ENCODE results near the gene PFDN5. TPM values are rescaled to one million over a fixed set of nuclear protein-coding genes. Genes with fewer than 3 reads are reported as not detected.

Gene PFDN5
- total and polyA plus RNA-seq, 2 experiments from 2014 or later = 199 to 567 TPM

DNA sequence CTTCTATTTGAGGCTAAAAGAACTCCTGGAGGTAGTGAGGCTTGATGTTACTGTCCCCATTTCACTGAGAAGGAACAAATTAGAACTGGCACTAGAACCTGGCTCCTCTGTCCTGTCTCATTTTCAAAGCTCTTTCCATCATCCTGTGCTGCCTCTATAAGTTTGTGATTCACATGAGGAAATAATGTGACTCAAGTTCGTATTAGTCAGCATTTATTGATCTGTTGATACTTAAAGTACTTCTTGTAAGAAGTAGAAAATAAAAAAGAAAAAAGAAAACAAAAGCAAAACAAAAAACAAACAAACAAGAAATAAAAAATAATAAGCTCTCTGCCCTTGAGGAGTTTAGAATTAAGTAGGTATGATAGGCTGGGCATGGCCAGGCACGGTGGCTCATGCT is 29.6 kb upstream of the PFDN5 start:
- Mint-ChIP-seq H3K27ac (no peak overlapping the region), H3K36me3 (ENCODE audit: low read depth) (peaks cover 20% of the 10 kb centered on the region), H3K9me3 (no peaks in the 10 kb centered on the region), H3K4me1 (peaks cover 23% of the 10 kb centered on the region), H3K4me3 (no peak overlapping the region), H3K27me3 (ENCODE audit: insufficient read depth, low read depth, poor library complexity) (peaks cover 20% of the 10 kb centered on the region)
- peaks cover 12% of the 10 kb centered on the region for H3K4me1 ChIP-seq (ENCODE audit: insufficient read depth)
- H3K4me2 ChIP-seq = no peak overlapping the region
- TF ChIP-seq ZNF114 (CRISPR knock-in tag; IDR thresholded peaks at IDR 0.05) (no peak), EZH2 (IDR thresholded peaks at IDR 0.05; ENCODE audit: low read depth, unreplicated experiment) (no peak), CREB1 (CRISPR knock-in tag; IDR thresholded peaks at IDR 0.05; ENCODE audit: low read depth) (no peak), ZNF331 (CRISPR knock-in tag; IDR thresholded peaks at IDR 0.05; ENCODE audit: low read depth) (no peak), NANOG (IDR thresholded peaks at IDR 0.05; ENCODE audit: borderline replicate concordance) (no peak)
- TF ChIP-seq, protein P1, sequence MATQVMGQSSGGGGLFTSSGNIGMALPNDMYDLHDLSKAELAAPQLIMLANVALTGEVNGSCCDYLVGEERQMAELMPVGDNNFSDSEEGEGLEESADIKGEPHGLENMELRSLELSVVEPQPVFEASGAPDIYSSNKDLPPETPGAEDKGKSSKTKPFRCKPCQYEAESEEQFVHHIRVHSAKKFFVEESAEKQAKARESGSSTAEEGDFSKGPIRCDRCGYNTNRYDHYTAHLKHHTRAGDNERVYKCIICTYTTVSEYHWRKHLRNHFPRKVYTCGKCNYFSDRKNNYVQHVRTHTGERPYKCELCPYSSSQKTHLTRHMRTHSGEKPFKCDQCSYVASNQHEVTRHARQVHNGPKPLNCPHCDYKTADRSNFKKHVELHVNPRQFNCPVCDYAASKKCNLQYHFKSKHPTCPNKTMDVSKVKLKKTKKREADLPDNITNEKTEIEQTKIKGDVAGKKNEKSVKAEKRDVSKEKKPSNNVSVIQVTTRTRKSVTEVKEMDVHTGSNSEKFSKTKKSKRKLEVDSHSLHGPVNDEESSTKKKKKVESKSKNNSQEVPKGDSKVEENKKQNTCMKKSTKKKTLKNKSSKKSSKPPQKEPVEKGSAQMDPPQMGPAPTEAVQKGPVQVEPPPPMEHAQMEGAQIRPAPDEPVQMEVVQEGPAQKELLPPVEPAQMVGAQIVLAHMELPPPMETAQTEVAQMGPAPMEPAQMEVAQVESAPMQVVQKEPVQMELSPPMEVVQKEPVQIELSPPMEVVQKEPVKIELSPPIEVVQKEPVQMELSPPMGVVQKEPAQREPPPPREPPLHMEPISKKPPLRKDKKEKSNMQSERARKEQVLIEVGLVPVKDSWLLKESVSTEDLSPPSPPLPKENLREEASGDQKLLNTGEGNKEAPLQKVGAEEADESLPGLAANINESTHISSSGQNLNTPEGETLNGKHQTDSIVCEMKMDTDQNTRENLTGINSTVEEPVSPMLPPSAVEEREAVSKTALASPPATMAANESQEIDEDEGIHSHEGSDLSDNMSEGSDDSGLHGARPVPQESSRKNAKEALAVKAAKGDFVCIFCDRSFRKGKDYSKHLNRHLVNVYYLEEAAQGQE (IDR thresholded peaks at IDR 0.05; ENCODE audit: unreplicated experiment) = no peak
- TF ChIP-seq, protein P2, sequence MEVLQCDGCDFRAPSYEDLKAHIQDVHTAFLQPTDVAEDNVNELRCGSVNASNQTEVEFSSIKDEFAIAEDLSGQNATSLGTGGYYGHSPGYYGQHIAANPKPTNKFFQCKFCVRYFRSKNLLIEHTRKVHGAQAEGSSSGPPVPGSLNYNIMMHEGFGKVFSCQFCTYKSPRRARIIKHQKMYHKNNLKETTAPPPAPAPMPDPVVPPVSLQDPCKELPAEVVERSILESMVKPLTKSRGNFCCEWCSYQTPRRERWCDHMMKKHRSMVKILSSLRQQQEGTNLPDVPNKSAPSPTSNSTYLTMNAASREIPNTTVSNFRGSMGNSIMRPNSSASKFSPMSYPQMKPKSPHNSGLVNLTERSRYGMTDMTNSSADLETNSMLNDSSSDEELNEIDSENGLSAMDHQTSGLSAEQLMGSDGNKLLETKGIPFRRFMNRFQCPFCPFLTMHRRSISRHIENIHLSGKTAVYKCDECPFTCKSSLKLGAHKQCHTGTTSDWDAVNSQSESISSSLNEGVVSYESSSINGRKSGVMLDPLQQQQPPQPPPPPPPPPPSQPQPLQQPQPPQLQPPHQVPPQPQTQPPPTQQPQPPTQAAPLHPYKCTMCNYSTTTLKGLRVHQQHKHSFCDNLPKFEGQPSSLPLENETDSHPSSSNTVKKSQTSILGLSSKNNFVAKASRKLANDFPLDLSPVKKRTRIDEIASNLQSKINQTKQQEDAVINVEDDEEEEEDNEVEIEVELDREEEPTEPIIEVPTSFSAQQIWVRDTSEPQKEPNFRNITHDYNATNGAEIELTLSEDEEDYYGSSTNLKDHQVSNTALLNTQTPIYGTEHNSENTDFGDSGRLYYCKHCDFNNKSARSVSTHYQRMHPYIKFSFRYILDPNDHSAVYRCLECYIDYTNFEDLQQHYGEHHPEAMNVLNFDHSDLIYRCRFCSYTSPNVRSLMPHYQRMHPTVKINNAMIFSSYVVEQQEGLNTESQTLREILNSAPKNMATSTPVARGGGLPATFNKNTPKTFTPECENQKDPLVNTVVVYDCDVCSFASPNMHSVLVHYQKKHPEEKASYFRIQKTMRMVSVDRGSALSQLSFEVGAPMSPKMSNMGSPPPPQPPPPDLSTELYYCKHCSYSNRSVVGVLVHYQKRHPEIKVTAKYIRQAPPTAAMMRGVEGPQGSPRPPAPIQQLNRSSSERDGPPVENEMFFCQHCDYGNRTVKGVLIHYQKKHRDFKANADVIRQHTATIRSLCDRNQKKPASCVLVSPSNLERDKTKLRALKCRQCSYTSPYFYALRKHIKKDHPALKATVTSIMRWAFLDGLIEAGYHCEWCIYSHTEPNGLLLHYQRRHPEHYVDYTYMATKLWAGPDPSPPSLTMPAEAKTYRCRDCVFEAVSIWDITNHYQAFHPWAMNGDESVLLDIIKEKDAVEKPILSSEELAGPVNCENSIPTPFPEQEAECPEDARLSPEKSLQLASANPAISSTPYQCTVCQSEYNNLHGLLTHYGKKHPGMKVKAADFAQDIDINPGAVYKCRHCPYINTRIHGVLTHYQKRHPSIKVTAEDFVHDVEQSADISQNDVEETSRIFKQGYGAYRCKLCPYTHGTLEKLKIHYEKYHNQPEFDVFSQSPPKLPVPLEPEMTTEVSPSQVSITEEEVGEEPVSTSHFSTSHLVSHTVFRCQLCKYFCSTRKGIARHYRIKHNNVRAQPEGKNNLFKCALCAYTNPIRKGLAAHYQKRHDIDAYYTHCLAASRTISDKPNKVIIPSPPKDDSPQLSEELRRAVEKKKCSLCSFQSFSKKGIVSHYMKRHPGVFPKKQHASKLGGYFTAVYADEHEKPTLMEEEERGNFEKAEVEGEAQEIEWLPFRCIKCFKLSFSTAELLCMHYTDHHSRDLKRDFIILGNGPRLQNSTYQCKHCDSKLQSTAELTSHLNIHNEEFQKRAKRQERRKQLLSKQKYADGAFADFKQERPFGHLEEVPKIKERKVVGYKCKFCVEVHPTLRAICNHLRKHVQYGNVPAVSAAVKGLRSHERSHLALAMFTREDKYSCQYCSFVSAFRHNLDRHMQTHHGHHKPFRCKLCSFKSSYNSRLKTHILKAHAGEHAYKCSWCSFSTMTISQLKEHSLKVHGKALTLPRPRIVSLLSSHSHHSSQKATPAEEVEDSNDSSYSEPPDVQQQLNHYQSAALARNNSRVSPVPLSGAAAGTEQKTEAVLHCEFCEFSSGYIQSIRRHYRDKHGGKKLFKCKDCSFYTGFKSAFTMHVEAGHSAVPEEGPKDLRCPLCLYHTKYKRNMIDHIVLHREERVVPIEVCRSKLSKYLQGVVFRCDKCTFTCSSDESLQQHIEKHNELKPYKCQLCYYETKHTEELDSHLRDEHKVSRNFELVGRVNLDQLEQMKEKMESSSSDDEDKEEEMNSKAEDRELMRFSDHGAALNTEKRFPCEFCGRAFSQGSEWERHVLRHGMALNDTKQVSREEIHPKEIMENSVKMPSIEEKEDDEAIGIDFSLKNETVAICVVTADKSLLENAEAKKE (CRISPR knock-in tag; IDR thresholded peaks at IDR 0.05) = no peak
- TF ChIP-seq, protein P3, sequence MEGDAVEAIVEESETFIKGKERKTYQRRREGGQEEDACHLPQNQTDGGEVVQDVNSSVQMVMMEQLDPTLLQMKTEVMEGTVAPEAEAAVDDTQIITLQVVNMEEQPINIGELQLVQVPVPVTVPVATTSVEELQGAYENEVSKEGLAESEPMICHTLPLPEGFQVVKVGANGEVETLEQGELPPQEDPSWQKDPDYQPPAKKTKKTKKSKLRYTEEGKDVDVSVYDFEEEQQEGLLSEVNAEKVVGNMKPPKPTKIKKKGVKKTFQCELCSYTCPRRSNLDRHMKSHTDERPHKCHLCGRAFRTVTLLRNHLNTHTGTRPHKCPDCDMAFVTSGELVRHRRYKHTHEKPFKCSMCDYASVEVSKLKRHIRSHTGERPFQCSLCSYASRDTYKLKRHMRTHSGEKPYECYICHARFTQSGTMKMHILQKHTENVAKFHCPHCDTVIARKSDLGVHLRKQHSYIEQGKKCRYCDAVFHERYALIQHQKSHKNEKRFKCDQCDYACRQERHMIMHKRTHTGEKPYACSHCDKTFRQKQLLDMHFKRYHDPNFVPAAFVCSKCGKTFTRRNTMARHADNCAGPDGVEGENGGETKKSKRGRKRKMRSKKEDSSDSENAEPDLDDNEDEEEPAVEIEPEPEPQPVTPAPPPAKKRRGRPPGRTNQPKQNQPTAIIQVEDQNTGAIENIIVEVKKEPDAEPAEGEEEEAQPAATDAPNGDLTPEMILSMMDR (conservative IDR thresholded peaks at IDR 0.05; ENCODE audit: low read depth in 2 of 2) = no peak
- no peaks in the 10 kb centered on the region for H3K9me2 ChIP-seq (ENCODE audit: insufficient read depth)
- 0 out of 2 replicates have a peak, but pooled peaks cover 4% of the 10 kb centered on the region for H4K20me1 ChIP-seq (replicated peaks; ENCODE audit: insufficient read depth)
- H3K4me3 ChIP-seq = no peak overlapping the region
- H3K27me3 ChIP-seq (ENCODE audit: insufficient read depth) = no peaks in the 10 kb centered on the region
- no peak for ATAC-seq
- peaks cover 21% of the 10 kb centered on the region; the same call in 1 of the 2 replicates for H3K79me2 ChIP-seq (replicated peaks; ENCODE audit: insufficient read depth)
- 0 out of 2 replicates have a peak, but pooled peaks cover 11% of the 10 kb centered on the region for H3F3A ChIP-seq (replicated peaks; ENCODE audit: low read depth)
- 0 out of 2 replicates have a peak, but pooled peaks cover 4% of the 10 kb centered on the region for H3K36me3 ChIP-seq (ENCODE audit: insufficient read depth)
- H3K27ac ChIP-seq (ENCODE audit: low read depth) = no peak overlapping the region
- DNase-seq (ENCODE audit: low spot score) = no peak
- no peak overlapping the region for H2AFZ ChIP-seq

Data from GM23338 (cell line).